ENCODE results near the gene IKZF4. TPM values are rescaled to one million over a fixed set of nuclear protein-coding genes. Genes with fewer than 3 reads are reported as not detected.
"Not testable (repeated sequence)": the region's sequence is repeated elsewhere in the genome, so short reads cannot be mapped to it uniquely, and the experiment has no call there.

Gene IKZF4
- total and polyA plus RNA-seq, 5 donors from 2014 or later: 5.8 to 22.3 (median 6.8) TPM

DNA sequence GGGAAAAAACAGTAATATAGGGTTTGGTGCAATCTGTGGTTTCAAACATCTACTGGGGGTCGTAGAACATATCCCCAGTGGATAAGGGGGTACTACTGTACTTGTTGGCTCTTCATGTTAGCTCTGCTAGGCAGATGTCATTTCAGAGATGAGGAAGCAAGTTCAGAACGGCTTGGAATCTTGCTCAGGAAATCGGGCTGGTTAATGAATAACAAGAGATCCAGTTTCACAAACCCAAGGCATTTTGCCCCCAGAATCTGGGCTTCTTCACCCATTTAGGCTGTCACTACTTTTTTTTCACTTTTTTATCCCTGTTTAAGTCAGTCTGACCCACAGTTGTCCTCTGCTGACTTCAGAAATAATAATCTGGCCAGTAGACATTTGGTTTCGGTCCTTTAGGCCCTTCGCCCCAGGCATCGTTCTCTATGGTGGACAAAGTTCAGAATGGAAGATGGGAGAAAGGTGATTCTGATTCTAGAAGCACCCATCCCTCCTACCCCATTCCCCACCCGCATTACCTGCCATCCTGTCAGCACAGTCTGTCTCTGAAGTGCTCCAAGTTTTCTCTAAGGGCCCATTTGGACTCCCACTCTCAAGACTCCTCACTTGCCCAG lies 19.2 kb upstream of the IKZF4 start:
- peak overlapping the region in 2 of 4 donors; percentile 18 to 39 for H3K4me3 Mint-ChIP-seq
- no peaks in the 10 kb centered on the region for H3K27me3 Mint-ChIP-seq
- peak overlapping the region in 2 of 3 donors; percentile 27 to 63 for H3K27ac Mint-ChIP-seq

DNA sequence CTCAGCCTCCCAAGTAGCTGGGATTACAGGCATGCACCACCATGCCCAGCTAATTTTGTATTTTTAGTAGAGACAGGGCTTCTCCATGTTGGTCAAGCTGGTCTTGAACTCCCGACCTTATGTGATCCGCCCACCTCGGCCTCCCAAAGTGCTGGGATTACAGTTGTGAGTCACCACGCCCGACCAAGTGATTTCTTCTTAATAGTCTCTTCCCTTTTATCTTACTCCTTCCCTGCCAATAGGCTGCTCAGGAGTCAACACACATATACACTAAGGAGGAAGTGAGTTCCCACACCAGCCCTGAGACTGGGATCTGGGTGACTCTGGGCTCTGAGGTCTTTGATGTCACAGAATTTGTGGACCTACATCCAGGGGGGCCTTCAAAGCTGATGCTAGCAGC lies 17.5 kb upstream of the IKZF4 start:
- H3K36me3 Mint-ChIP-seq; H3K4me3 Mint-ChIP-seq; H3K36me3 ChIP-seq (ENCODE audit: control insufficient read depth, insufficient read depth, low read length); H3K4me1 ChIP-seq (ENCODE audit: control insufficient read depth, insufficient read depth, low read length, poor library complexity, severe bottlenecking); H3K4me3 ChIP-seq (ENCODE audit: low read depth, low read length); H3K27me3 ChIP-seq (ENCODE audit: control insufficient read depth, insufficient read depth, low read length); ATAC-seq (ENCODE audit: low read depth in 2 of 2); H3K27ac ChIP-seq (ENCODE audit: insufficient read depth, low read length, poor library complexity, severe bottlenecking); H3K27me3 Mint-ChIP-seq; H3K9me3 ChIP-seq (ENCODE audit: control insufficient read depth in 2 of 2, low read length in 2 of 2); DNase-seq; H3K9me3 Mint-ChIP-seq: not testable (repeated sequence)
- H3K27ac Mint-ChIP-seq: peak overlapping the region in 2 of 3 donors; percentile 7 to 36
- peaks cover 0 to 40% (median 29%) of the 10 kb centered on the region in 4 donors for H3K4me1 Mint-ChIP-seq

More for the DNA sequence above, 19.2 kb upstream of the IKZF4 start:
- DNase-seq (no peak), ATAC-seq (ENCODE audit: low read depth in 2 of 2) (no peak)
- Mint-ChIP-seq H3K4me1 (peaks cover 0 to 44% (median 29%) of the 10 kb centered on the region in 4 donors), H3K9me3 (no peaks in the 10 kb centered on the region), H3K36me3 (no peaks in the 10 kb centered on the region)
- no peaks in the 10 kb centered on the region for H3K27me3 ChIP-seq (ENCODE audit: control insufficient read depth, insufficient read depth, low read length)
- H3K4me3 ChIP-seq (ENCODE audit: low read depth, low read length): no peak overlapping the region
- H3K9me3 ChIP-seq (ENCODE audit: control insufficient read depth in 2 of 2, low read length in 2 of 2): no peaks in the 10 kb centered on the region
- peaks cover 10% of the 10 kb centered on the region for H3K4me1 ChIP-seq (ENCODE audit: control insufficient read depth, insufficient read depth, low read length, poor library complexity, severe bottlenecking)
- no peak overlapping the region for H3K27ac ChIP-seq (ENCODE audit: insufficient read depth, low read length, poor library complexity, severe bottlenecking)
- H3K36me3 ChIP-seq (ENCODE audit: control insufficient read depth, insufficient read depth, low read length): no peaks in the 10 kb centered on the region

DNA sequence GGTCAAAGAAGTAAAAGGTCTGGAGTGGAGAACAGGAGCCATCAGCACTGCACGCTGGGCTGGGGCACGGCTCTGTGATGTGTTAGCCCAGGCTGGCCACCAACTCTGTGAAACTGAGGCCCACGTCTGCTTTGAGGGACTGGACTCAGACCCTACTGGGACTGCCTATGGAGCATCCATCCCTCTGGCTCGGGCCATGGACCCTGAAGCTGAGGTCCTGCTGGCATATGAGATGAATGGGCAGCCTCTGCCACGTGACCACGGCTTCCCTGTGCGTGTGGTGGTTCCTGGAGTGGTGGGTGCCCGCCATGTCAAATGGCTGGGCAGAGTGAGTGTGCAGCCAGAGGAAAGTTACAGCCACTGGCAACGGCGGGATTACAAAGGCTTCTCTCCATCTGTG lies 16.6 kb upstream of the IKZF4 start:
- no peaks in the 10 kb centered on the region for H3K9me3 ChIP-seq (ENCODE audit: control insufficient read depth in 2 of 2, low read length in 2 of 2)
- no peak for DNase-seq
- H3K4me1 ChIP-seq (ENCODE audit: control insufficient read depth, insufficient read depth, low read length, poor library complexity, severe bottlenecking): peaks cover 8% of the 10 kb centered on the region
- no peak overlapping the region for H3K27ac ChIP-seq (ENCODE audit: insufficient read depth, low read length, poor library complexity, severe bottlenecking)
- Mint-ChIP-seq H3K9me3 (no peaks in the 10 kb centered on the region), H3K27me3 (no peaks in the 10 kb centered on the region), H3K36me3 (no peaks in the 10 kb centered on the region), H3K4me1 (peaks cover 0 to 42% (median 32%) of the 10 kb centered on the region in 4 donors), H3K27ac (peak overlapping the region in 1 of 3 donors; percentile 26), H3K4me3 (no peak overlapping the region)
- no peak for ATAC-seq (ENCODE audit: low read depth in 2 of 2)
- no peaks in the 10 kb centered on the region for H3K27me3 ChIP-seq (ENCODE audit: control insufficient read depth, insufficient read depth, low read length)
- H3K36me3 ChIP-seq (ENCODE audit: control insufficient read depth, insufficient read depth, low read length): no peaks in the 10 kb centered on the region
- H3K4me3 ChIP-seq (ENCODE audit: low read depth, low read length): no peak overlapping the region

DNA sequence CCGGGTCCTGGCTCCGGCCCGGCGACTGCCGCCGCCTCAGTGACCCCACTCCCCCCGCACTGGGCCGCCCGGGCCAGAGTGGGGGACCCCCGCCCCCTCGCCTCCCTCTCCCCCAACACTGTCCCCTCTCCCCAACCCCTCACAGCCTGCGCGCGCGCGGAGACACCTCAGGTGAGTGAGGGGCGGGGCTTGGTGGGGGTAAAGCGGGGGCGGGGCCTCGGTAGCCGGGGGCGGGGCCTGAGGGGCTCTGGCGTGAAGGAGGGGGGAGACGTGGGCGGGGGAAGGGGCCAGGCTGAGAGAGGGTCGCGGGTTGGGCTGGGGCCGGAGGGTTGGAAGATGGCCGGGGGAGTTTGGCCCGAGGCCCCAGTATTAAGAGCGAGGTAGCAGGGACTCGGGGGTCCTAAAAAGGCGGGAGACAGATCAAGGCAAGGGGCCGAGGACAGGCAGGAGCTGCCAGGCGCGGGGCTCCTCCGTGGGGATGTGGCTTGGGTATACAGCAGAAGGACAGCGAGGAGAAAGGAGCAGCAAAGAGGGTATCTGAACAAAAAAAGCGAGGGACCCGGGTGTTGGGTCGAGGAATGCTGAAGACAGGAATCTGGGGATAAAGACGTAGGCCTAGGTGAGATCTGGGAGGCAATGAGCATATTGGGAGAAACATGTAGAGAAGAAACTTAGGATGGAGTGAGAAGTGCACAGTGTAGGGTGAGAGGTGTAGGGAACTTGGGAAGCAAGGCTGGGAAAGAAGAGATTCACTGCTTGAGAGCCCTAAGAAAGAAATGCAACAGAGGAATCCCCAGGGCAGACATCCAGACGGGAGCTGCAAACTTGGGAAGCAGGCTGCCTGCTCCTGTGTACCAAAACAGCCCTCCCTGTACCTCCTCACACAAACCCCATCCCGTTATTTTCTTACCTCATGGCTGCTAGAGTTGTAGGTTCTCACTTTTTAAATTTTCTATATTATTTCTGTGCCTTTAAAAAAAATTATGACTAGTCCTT lies 13.0 kb upstream of the IKZF4 start:
- H3K4me3 ChIP-seq (ENCODE audit: low read depth, low read length): peak overlapping the region; percentile 70
- peak overlapping the region; percentile 87 to 91 (median 88) for H3K4me3 Mint-ChIP-seq
- no peaks in the 10 kb centered on the region for H3K36me3 Mint-ChIP-seq
- H3K27ac ChIP-seq (ENCODE audit: insufficient read depth, low read length, poor library complexity, severe bottlenecking): peak overlapping the region; percentile 74
- H3K9me3 Mint-ChIP-seq: no peaks in the 10 kb centered on the region
- no peaks in the 10 kb centered on the region for H3K27me3 ChIP-seq (ENCODE audit: control insufficient read depth, insufficient read depth, low read length)
- H3K36me3 ChIP-seq (ENCODE audit: control insufficient read depth, insufficient read depth, low read length): no peaks in the 10 kb centered on the region
- H3K27ac Mint-ChIP-seq: peak overlapping the region; percentile 92 to 96 (median 95)
- peak; percentile 60 to 79 for ATAC-seq (ENCODE audit: low read depth in 2 of 2)
- no peaks in the 10 kb centered on the region for H3K9me3 ChIP-seq (ENCODE audit: control insufficient read depth in 2 of 2, low read length in 2 of 2)
- peaks cover 8% of the 10 kb centered on the region for H3K4me1 ChIP-seq (ENCODE audit: control insufficient read depth, insufficient read depth, low read length, poor library complexity, severe bottlenecking)
- DNase-seq: peak; percentile 62 to 67 (median 62)
- H3K4me1 Mint-ChIP-seq: peaks cover 0 to 41% (median 28%) of the 10 kb centered on the region in 4 donors
- H3K27me3 Mint-ChIP-seq: no peaks in the 10 kb centered on the region

DNA sequence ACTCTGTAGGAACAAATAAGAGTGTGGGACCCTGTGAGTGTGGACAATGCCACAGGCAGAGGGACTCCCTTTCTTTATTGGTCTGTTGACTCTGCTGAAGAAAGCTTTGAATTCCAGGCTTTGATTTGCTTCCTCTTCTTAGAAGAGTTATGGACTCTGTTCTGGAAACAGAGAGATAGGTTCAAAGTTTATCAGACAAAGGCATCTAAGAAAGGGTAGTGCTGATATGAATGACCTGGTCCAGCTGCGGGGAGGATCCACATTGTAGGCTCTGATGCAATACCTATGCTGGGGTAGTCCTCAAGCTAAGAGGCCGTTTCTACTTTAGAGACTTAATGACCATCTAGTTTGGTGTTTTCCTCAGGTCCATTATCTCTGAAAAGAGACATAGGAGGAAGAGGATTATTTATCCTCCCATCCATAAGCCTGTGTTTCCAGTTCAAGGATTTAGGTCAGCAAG lies 10.7 kb upstream of the IKZF4 start:
- peak overlapping the region; percentile 4 to 45 (median 20) for H3K4me3 Mint-ChIP-seq
- no peaks in the 10 kb centered on the region for H3K27me3 Mint-ChIP-seq

DNA sequence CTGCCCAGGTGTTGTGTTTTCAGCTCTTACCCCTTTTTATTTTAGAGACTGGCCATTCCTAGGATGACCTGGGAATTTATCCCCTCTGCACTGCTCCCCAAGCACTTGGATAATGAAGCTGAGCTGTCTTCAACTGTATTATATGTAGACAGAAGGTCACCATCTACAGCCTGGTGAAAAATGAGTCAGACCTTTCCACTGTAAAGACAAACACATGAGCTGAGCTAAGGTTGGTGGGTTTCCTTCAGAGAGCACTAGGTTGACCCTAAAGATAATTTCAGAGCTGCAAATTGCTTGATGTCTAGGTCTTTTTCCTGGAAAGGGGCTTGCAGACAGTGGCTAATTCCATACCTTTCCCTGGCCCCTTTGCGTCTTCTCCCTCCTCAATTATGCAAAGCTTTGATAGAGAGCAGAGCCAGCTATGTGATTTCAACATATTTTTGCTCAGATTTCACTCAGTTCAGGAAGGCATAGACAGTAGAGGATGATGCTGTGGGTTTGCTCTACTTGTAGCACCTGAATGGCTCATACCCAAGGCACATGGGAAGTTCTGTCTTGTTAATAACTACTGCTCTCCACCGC lies 9.2 kb upstream of the IKZF4 start:
- no peaks in the 10 kb centered on the region for H3K9me3 ChIP-seq (ENCODE audit: control insufficient read depth in 2 of 2, low read length in 2 of 2)
- peak overlapping the region in 1 of 4 donors; percentile 38 for H3K4me3 Mint-ChIP-seq
- peaks cover 0 to 38% (median 17%) of the 10 kb centered on the region in 4 donors for H3K4me1 Mint-ChIP-seq
- no peak overlapping the region for H3K27ac Mint-ChIP-seq
- no peak overlapping the region for H3K4me3 ChIP-seq (ENCODE audit: low read depth, low read length)
- H3K9me3 Mint-ChIP-seq: no peaks in the 10 kb centered on the region
- no peaks in the 10 kb centered on the region for H3K27me3 Mint-ChIP-seq
- H3K4me1 ChIP-seq (ENCODE audit: control insufficient read depth, insufficient read depth, low read length, poor library complexity, severe bottlenecking): peaks cover 8% of the 10 kb centered on the region
- DNase-seq (no peak), ATAC-seq (ENCODE audit: low read depth in 2 of 2) (no peak)
- no peaks in the 10 kb centered on the region for H3K36me3 ChIP-seq (ENCODE audit: control insufficient read depth, insufficient read depth, low read length)
- no peaks in the 10 kb centered on the region for H3K27me3 ChIP-seq (ENCODE audit: control insufficient read depth, insufficient read depth, low read length)
- H3K36me3 Mint-ChIP-seq: peaks cover 7% of the 10 kb centered on the region
- H3K27ac ChIP-seq (ENCODE audit: insufficient read depth, low read length, poor library complexity, severe bottlenecking): no peak overlapping the region

More for the DNA sequence above, 10.7 kb upstream of the IKZF4 start:
- no peaks in the 10 kb centered on the region for H3K9me3 Mint-ChIP-seq
- Histone ChIP-seq H3K9me3 (ENCODE audit: control insufficient read depth in 2 of 2, low read length in 2 of 2) (no peaks in the 10 kb centered on the region), H3K36me3 (ENCODE audit: control insufficient read depth, insufficient read depth, low read length) (no peaks in the 10 kb centered on the region), H3K4me1 (ENCODE audit: control insufficient read depth, insufficient read depth, low read length, poor library complexity, severe bottlenecking) (peaks cover 8% of the 10 kb centered on the region), H3K4me3 (ENCODE audit: low read depth, low read length) (no peak overlapping the region), H3K27me3 (ENCODE audit: control insufficient read depth, insufficient read depth, low read length) (no peaks in the 10 kb centered on the region), H3K27ac (ENCODE audit: insufficient read depth, low read length, poor library complexity, severe bottlenecking) (no peak overlapping the region)
- ATAC-seq (ENCODE audit: low read depth in 2 of 2) (no peak), DNase-seq (no peak)
- H3K27ac Mint-ChIP-seq: peak overlapping the region in 2 of 3 donors; percentile 3 to 35
- peaks cover 0 to 39% (median 25%) of the 10 kb centered on the region in 4 donors for H3K4me1 Mint-ChIP-seq
- peaks cover 7% of the 10 kb centered on the region for H3K36me3 Mint-ChIP-seq

DNA sequence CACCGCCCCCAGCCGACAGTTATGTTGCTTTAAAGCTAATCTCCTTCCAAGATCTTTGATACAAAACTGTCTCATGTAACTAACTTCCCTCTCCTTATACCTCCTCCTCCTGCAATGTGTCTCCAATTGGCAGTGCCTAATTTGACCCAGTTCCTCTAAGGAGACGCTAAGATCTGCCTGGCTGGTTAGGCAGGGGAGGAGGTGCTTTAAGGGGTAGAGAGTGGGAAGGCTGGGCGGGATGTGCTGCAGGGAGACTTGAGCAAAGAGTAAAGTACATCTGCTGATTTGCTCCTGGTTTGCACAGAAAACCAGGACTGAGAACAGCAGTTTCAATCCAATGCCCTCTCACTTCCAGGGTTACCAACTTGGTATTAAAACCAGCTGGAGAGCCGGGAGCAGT lies 7.4 kb upstream of the IKZF4 start:
- H3K27me3 Mint-ChIP-seq: no peaks in the 10 kb centered on the region
- peaks cover 12% of the 10 kb centered on the region for H3K36me3 Mint-ChIP-seq
- H3K4me3 Mint-ChIP-seq: no peak overlapping the region
- H3K4me3 ChIP-seq (ENCODE audit: low read depth, low read length): no peak overlapping the region
- H3K27ac ChIP-seq (ENCODE audit: insufficient read depth, low read length, poor library complexity, severe bottlenecking): no peak overlapping the region
- H3K36me3 ChIP-seq (ENCODE audit: control insufficient read depth, insufficient read depth, low read length): no peaks in the 10 kb centered on the region
- no peaks in the 10 kb centered on the region for H3K27me3 ChIP-seq (ENCODE audit: control insufficient read depth, insufficient read depth, low read length)
- no peaks in the 10 kb centered on the region for H3K9me3 ChIP-seq (ENCODE audit: control insufficient read depth in 2 of 2, low read length in 2 of 2)
- no peak for DNase-seq
- peak overlapping the region in 2 of 3 donors; percentile 51 to 97 for H3K27ac Mint-ChIP-seq
- peaks cover 0 to 28% (median 13%) of the 10 kb centered on the region in 4 donors for H3K4me1 Mint-ChIP-seq
- ATAC-seq (ENCODE audit: low read depth in 2 of 2): no peak
- no peaks in the 10 kb centered on the region for H3K4me1 ChIP-seq (ENCODE audit: control insufficient read depth, insufficient read depth, low read length, poor library complexity, severe bottlenecking)
- no peaks in the 10 kb centered on the region for H3K9me3 Mint-ChIP-seq

Data from CD4-positive, CD25-positive, alpha-beta regulatory T cell (primary cell).